ENCODE results near the gene AAMDC.

DNA sequence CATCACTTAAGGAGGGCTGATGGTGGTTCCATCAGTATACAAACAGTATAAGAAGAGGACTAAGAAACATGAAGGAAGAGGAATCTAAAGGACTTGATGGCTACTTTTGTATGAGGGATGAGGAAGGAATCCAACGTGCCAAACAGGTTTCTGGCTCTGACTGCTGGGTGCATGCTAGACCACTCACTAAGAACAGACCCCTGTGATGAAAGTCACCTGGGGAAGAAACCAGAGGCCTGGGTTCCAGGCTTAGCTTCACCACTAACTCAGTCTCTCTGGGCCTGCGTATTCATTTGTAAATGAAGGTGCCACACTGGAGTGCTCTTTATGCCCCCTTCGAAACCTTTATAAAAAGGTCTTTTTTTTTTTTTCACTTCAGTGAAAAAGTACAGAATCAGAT is 55.1 kb downstream of the AAMDC start:
- TF ChIP-seq, protein P1, sequence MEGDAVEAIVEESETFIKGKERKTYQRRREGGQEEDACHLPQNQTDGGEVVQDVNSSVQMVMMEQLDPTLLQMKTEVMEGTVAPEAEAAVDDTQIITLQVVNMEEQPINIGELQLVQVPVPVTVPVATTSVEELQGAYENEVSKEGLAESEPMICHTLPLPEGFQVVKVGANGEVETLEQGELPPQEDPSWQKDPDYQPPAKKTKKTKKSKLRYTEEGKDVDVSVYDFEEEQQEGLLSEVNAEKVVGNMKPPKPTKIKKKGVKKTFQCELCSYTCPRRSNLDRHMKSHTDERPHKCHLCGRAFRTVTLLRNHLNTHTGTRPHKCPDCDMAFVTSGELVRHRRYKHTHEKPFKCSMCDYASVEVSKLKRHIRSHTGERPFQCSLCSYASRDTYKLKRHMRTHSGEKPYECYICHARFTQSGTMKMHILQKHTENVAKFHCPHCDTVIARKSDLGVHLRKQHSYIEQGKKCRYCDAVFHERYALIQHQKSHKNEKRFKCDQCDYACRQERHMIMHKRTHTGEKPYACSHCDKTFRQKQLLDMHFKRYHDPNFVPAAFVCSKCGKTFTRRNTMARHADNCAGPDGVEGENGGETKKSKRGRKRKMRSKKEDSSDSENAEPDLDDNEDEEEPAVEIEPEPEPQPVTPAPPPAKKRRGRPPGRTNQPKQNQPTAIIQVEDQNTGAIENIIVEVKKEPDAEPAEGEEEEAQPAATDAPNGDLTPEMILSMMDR (IDR thresholded peaks at IDR 0.05; ENCODE audit: insufficient read depth, low read length, poor library complexity, severe bottlenecking): no peak
- TF ChIP-seq EZH2phosphoT487 (conservative IDR thresholded peaks at IDR 0.05; ENCODE audit: low read length): no peak
